ENCODE results near the gene NGLY1.

NGLY1 gene

GRCh38 chr3:25751725-25752124, 31.5 kb downstream of the NGLY1 start:
- Mint-ChIP-seq H3K36me3 (ENCODE audit: low read depth) (peaks cover 50% of the 10 kb centered on the region), H3K27ac (peak overlapping the region; percentile 37), H3K27me3 (ENCODE audit: low read depth, poor library complexity) (no peaks in the 10 kb centered on the region), H3K4me3 (no peak overlapping the region), H3K4me1 (peaks cover 4% of the 10 kb centered on the region), H3K9me3 (no peaks in the 10 kb centered on the region)
- no peak for TF ChIP-seq CTCF (IDR thresholded peaks at IDR 0.05)
- no peak for DNase-seq

GRCh38 chr3:25751048-25751447, 32.2 kb downstream of the NGLY1 start:
- Mint-ChIP-seq H3K4me3 (no peak overlapping the region), H3K27me3 (ENCODE audit: low read depth, poor library complexity) (no peaks in the 10 kb centered on the region), H3K4me1 (peaks cover 4% of the 10 kb centered on the region), H3K27ac (no peak overlapping the region), H3K36me3 (ENCODE audit: low read depth) (peaks cover 44% of the 10 kb centered on the region), H3K9me3 (no peaks in the 10 kb centered on the region)
- TF ChIP-seq CTCF (IDR thresholded peaks at IDR 0.05) = no peak
- no peak for DNase-seq

- Mint-ChIP-seq H3K4me1 (peaks cover 4% of the 10 kb centered on the region), H3K27me3 (ENCODE audit: low read depth, poor library complexity) (no peaks in the 10 kb centered on the region), H3K9me3 (no peaks in the 10 kb centered on the region), H3K4me3 (no peak overlapping the region), H3K36me3 (ENCODE audit: low read depth) (peaks cover 53% of the 10 kb centered on the region), H3K27ac (no peak overlapping the region)
- TF ChIP-seq CTCF (IDR thresholded peaks at IDR 0.05) = no peak
- DNase-seq = no peak
These were observed 34.1 kb downstream of the NGLY1 start for GRCh38 chr3:25749031-25749581.

- DNase-seq = no peak
- no peak for TF ChIP-seq CTCF (IDR thresholded peaks at IDR 0.05)
- no peak overlapping the region for H3K4me3 Mint-ChIP-seq
These were observed 35.1 kb downstream of the NGLY1 start for GRCh38 chr3:25748189-25748588.

GRCh38 chr3:25747033-25747432, 36.2 kb downstream of the NGLY1 start:
- Mint-ChIP-seq H3K27ac (no peak overlapping the region), H3K27me3 (ENCODE audit: low read depth, poor library complexity) (no peaks in the 10 kb centered on the region), H3K4me1 (peaks cover 4% of the 10 kb centered on the region), H3K9me3 (no peaks in the 10 kb centered on the region), H3K4me3 (no peak overlapping the region), H3K36me3 (ENCODE audit: low read depth) (peaks cover 60% of the 10 kb centered on the region)
- no peak for TF ChIP-seq CTCF (IDR thresholded peaks at IDR 0.05)
- DNase-seq = no peak

More at GRCh38 chr3:25748189-25748588, 35.1 kb downstream of the NGLY1 start:
- Mint-ChIP-seq H3K4me1 (peaks cover 4% of the 10 kb centered on the region), H3K27ac (no peak overlapping the region), H3K27me3 (ENCODE audit: low read depth, poor library complexity) (no peaks in the 10 kb centered on the region), H3K36me3 (ENCODE audit: low read depth) (peaks cover 60% of the 10 kb centered on the region), H3K9me3 (no peaks in the 10 kb centered on the region)

GRCh38 chr3:25744470-25744869, 38.8 kb downstream of the NGLY1 start:
- Mint-ChIP-seq H3K27me3 (ENCODE audit: low read depth, poor library complexity) (no peaks in the 10 kb centered on the region), H3K9me3 (no peaks in the 10 kb centered on the region), H3K36me3 (ENCODE audit: low read depth) (peaks cover 37% of the 10 kb centered on the region), H3K4me3 (no peak overlapping the region), H3K4me1 (no peaks in the 10 kb centered on the region), H3K27ac (no peak overlapping the region)
- no peak for DNase-seq
- no peak for TF ChIP-seq CTCF (IDR thresholded peaks at IDR 0.05)
